Measurements from ENCODE around the gene MS4A4A.

The MS4A4A gene

DNA sequence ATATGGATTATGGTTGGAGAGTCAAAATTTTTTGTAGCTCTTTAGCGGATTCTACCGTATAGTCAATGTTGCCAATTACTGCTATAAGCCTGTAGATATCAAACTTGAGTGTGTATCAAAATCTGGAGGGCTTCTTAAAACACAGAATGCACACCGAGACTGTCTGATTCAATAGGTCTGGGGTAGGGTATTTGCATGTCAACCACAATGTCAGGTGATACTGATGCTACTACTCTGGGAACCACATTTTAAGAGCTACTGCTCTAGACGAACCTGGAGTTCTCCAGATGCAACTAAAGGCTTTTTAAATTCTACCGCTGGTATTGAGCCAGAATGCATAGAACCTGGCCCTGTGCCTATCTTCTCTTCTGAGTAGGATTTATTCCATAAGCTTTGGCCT lies 15.8 kb upstream of the MS4A4A start:
- no peak for TF ChIP-seq CREB1 (IDR thresholded peaks at IDR 0.05; ENCODE audit: low read depth)
- no peak for TF ChIP-seq FOXM1 (IDR thresholded peaks at IDR 0.05; ENCODE audit: borderline replicate concordance, low read depth)
- no peak for TF ChIP-seq TAF1 (IDR thresholded peaks at IDR 0.05; ENCODE audit: low read depth)
- TF ChIP-seq EGR1 (IDR thresholded peaks at IDR 0.05) = no peak
- TF ChIP-seq, protein P1, sequence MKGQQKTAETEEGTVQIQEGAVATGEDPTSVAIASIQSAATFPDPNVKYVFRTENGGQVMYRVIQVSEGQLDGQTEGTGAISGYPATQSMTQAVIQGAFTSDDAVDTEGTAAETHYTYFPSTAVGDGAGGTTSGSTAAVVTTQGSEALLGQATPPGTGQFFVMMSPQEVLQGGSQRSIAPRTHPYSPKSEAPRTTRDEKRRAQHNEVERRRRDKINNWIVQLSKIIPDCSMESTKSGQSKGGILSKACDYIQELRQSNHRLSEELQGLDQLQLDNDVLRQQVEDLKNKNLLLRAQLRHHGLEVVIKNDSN (IDR thresholded peaks at IDR 0.05) = no peak
- TF ChIP-seq YY1 (IDR thresholded peaks at IDR 0.05; ENCODE audit: low read depth) = no peak
- no peak for TF ChIP-seq TEAD4 (IDR thresholded peaks at IDR 0.05)
- no peak for TF ChIP-seq ZBTB7A (IDR thresholded peaks at IDR 0.05; ENCODE audit: low read depth)
- no peak for TF ChIP-seq TCF12 (IDR thresholded peaks at IDR 0.05; ENCODE audit: low read depth)
- no peak for TF ChIP-seq MAX (IDR thresholded peaks at IDR 0.05)
- TF ChIP-seq RAD21 (IDR thresholded peaks at IDR 0.05; ENCODE audit: low read depth) = no peak
- TF ChIP-seq, protein P2, sequence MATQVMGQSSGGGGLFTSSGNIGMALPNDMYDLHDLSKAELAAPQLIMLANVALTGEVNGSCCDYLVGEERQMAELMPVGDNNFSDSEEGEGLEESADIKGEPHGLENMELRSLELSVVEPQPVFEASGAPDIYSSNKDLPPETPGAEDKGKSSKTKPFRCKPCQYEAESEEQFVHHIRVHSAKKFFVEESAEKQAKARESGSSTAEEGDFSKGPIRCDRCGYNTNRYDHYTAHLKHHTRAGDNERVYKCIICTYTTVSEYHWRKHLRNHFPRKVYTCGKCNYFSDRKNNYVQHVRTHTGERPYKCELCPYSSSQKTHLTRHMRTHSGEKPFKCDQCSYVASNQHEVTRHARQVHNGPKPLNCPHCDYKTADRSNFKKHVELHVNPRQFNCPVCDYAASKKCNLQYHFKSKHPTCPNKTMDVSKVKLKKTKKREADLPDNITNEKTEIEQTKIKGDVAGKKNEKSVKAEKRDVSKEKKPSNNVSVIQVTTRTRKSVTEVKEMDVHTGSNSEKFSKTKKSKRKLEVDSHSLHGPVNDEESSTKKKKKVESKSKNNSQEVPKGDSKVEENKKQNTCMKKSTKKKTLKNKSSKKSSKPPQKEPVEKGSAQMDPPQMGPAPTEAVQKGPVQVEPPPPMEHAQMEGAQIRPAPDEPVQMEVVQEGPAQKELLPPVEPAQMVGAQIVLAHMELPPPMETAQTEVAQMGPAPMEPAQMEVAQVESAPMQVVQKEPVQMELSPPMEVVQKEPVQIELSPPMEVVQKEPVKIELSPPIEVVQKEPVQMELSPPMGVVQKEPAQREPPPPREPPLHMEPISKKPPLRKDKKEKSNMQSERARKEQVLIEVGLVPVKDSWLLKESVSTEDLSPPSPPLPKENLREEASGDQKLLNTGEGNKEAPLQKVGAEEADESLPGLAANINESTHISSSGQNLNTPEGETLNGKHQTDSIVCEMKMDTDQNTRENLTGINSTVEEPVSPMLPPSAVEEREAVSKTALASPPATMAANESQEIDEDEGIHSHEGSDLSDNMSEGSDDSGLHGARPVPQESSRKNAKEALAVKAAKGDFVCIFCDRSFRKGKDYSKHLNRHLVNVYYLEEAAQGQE (IDR thresholded peaks at IDR 0.05; ENCODE audit: low read depth) = no peak
- no peak for TF ChIP-seq EP300 (IDR thresholded peaks at IDR 0.05; ENCODE audit: borderline replicate concordance)
- TF ChIP-seq NFIC (IDR thresholded peaks at IDR 0.05) = no peak
- no peak for TF ChIP-seq CEBPB (IDR thresholded peaks at IDR 0.05)

DNA sequence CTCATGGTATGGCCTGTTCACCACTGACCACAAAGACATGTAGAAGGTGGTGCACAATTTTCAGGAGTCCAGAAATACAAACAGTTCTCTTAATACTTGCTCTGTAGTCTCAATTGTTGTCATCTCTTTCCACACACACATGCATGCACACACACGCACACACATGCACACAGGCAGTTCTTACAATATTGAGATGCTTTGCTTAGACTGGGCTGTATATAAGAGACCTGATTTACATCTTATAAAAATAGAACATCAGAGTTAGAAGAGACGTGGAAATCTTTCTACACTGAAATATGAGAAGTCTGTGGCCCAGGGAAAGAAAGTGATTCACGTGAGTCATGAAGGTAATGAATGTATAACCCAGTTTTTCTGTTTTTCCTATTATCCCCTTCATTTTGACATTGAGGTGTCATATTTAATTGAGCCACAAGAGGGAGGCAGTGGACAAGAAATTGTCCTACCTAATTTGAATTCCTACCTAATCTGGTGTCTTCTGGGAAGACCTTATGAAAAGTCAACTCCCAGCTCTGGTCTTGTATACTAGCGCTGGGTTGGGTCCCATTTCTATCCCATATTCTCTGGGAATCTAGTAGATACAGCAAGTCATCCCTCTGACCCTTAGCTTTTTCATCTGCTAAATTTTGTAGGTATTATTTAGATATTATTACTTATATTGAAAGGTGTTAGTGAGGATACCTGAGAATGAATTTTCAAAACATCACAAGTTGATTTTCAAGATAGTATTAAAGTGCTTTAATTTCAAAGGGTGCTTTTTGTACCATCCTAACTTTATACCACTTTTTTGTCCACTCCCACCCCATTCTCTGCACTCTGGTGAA lies 14.9 kb upstream of the MS4A4A start:
- TF ChIP-seq RAD21 (IDR thresholded peaks at IDR 0.05; ENCODE audit: low read depth) (peak; percentile 68), EP300 (IDR thresholded peaks at IDR 0.05; ENCODE audit: borderline replicate concordance) (no peak)

GRCh38 chr11:60274416-60274815 lies 6.0 kb upstream of the MS4A4A start:
- TF ChIP-seq ZBTB7A (IDR thresholded peaks at IDR 0.05; ENCODE audit: low read depth) (no peak), TCF12 (IDR thresholded peaks at IDR 0.05; ENCODE audit: low read depth) (no peak)

GRCh38 chr11:60281485-60281884 lies 1.0 kb downstream of the MS4A4A start:
- TF ChIP-seq MAX (IDR thresholded peaks at IDR 0.05) (no peak), ZBTB7A (IDR thresholded peaks at IDR 0.05; ENCODE audit: low read depth) (no peak), TCF12 (IDR thresholded peaks at IDR 0.05; ENCODE audit: low read depth) (no peak), FOXM1 (IDR thresholded peaks at IDR 0.05; ENCODE audit: borderline replicate concordance, low read depth) (no peak), TEAD4 (IDR thresholded peaks at IDR 0.05) (no peak), YY1 (IDR thresholded peaks at IDR 0.05; ENCODE audit: low read depth) (no peak), TAF1 (IDR thresholded peaks at IDR 0.05; ENCODE audit: low read depth) (no peak), NFIC (IDR thresholded peaks at IDR 0.05) (no peak), EP300 (IDR thresholded peaks at IDR 0.05; ENCODE audit: borderline replicate concordance) (no peak), CEBPB (IDR thresholded peaks at IDR 0.05) (no peak), CREB1 (IDR thresholded peaks at IDR 0.05; ENCODE audit: low read depth) (no peak), EGR1 (IDR thresholded peaks at IDR 0.05) (no peak), RAD21 (IDR thresholded peaks at IDR 0.05; ENCODE audit: low read depth) (no peak)
- TF ChIP-seq, protein P2 (IDR thresholded peaks at IDR 0.05; ENCODE audit: low read depth) = no peak
- TF ChIP-seq, protein P1 (IDR thresholded peaks at IDR 0.05) = no peak

DNA sequence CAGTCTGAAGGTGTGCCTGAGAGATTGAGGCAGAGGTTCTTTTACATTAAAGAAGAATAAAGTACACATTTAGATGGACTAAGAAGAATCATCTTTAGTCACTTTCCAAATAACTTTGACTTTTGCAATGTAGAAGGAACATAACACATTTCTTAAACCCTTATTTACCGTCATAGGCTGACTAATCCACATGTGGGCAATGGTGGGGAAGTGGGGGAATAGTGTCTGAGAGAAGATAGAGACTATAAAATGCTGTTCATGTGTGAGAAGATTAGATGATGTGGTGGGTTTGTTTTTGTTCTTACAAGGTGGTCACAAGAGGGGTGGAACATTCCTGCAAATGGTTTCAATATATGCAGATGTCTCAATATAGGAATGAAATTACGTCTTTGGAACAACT lies 1.8 kb downstream of the MS4A4A start:
- TF ChIP-seq, protein P1 (IDR thresholded peaks at IDR 0.05) = no peak
- TF ChIP-seq RAD21 (IDR thresholded peaks at IDR 0.05; ENCODE audit: low read depth) (no peak), FOXM1 (IDR thresholded peaks at IDR 0.05; ENCODE audit: borderline replicate concordance, low read depth) (no peak), EGR1 (IDR thresholded peaks at IDR 0.05) (no peak)

DNA sequence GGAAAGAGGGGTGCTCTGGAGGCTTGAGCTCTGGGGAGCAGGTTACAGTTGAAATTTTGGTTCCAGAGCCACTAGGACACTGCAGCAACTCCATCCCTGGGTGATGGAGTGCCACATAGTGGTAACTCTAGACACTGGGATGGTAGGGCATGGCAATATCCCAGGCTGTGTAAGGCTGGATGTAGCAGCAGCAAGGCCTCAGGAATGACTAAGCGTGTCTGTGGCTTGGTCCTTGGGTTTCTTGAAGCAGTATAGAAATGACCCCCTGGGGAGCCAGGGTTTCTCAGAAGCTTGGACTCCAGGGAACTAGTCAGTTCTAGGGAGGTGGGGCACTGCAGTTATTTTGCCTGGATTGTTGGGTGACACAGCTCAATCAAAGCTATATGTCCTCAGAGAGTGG lies 8.1 kb downstream of the MS4A4A start:
- TF ChIP-seq FOXM1 (IDR thresholded peaks at IDR 0.05; ENCODE audit: borderline replicate concordance, low read depth) (no peak), CEBPB (IDR thresholded peaks at IDR 0.05) (no peak), RAD21 (IDR thresholded peaks at IDR 0.05; ENCODE audit: low read depth) (no peak), TAF1 (IDR thresholded peaks at IDR 0.05; ENCODE audit: low read depth) (no peak), TCF12 (IDR thresholded peaks at IDR 0.05; ENCODE audit: low read depth) (no peak), EGR1 (IDR thresholded peaks at IDR 0.05) (no peak), ZBTB7A (IDR thresholded peaks at IDR 0.05; ENCODE audit: low read depth) (no peak), CREB1 (IDR thresholded peaks at IDR 0.05; ENCODE audit: low read depth) (no peak), MAX (IDR thresholded peaks at IDR 0.05) (no peak), TEAD4 (IDR thresholded peaks at IDR 0.05) (no peak), NFIC (IDR thresholded peaks at IDR 0.05) (no peak), EP300 (IDR thresholded peaks at IDR 0.05; ENCODE audit: borderline replicate concordance) (no peak), YY1 (IDR thresholded peaks at IDR 0.05; ENCODE audit: low read depth) (no peak)
- TF ChIP-seq, protein P2 (IDR thresholded peaks at IDR 0.05; ENCODE audit: low read depth) = no peak
- TF ChIP-seq, protein P1 (IDR thresholded peaks at IDR 0.05) = no peak

Measured in Ishikawa (cell line).